Measurements from ENCODE around the gene RHBDF2. TPM values are rescaled to one million over a fixed set of nuclear protein-coding genes. Genes with fewer than 3 reads are reported as not detected.
A peak's percentile ranks its signal among the peaks of the same experiment; 100 is the strongest.

The RHBDF2 gene
- total RNA-seq, 1 experiment from 2014 or later: 52.3 TPM

DNA sequence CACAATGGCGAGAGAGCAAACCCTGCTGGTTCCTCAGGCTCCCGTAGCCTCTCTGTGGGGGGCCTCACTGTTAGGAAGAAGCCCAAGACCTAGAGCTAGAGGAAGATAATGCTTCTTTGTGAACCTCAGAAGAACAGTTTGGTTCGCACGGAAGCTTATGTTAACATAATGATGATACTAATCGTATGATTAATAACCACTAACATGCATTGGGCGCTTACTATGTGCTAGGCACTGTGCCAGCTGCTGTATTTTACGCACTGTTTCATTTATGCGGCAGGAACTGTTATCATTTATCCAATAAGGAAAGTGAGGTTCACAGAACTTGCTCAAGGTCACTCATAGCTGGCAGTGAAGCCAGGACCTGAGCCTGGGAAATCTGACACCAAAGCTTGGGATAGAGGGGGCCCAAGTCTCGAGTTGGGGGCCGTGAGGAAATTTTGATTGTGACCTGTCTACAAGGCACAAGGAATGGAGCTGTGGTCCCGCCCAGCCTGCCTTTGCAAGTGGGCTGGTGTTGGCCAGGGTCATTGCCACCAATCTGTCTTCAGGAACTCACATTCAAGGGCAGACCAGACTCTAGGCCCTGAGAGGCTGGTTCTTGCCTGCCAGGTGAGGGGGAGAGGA, 45.4 kb upstream of the RHBDF2 start:
- Histone ChIP-seq H4K20me1 (ENCODE audit: low read length) (no peaks in the 10 kb centered on the region), H3K4me3 (ENCODE audit: low read length) (peak overlapping the region; percentile 22; the same call in 1 of the 2 replicates), H3K9me3 (ENCODE audit: low read length) (no peaks in the 10 kb centered on the region), H3K4me1 (ENCODE audit: insufficient read depth, low read length) (peaks cover 35% of the 10 kb centered on the region), H3K9ac (ENCODE audit: low read length) (peak overlapping the region; percentile 90), H3K9me2 (replicated peaks; ENCODE audit: low read length) (no peaks in the 10 kb centered on the region), H2AFZ (ENCODE audit: low read length) (no peak overlapping the region), H3K79me2 (ENCODE audit: low read length) (no peaks in the 10 kb centered on the region), H3F3A (ENCODE audit: low read length, unreplicated experiment) (no peaks in the 10 kb centered on the region), H3K27ac (ENCODE audit: low read length) (peak overlapping the region; percentile 97), H3K4me2 (ENCODE audit: low read length) (peak overlapping the region; percentile 74), H3K36me3 (ENCODE audit: low read depth, low read length) (no peaks in the 10 kb centered on the region), H3K27me3 (ENCODE audit: low read length) (no peaks in the 10 kb centered on the region)
- BruUV-seq (replicated peaks): no TSS peak
- ChIA-PET CTCF (interaction anchor here (0.5 to 2.4 kb wide), 12 partner anchors 11 to 84 kb away, joined by 3 to 23 read pairs (median 4); partner anchors contain the start of gene ST6GALNAC2), POLR2A (ENCODE audit: unreplicated experiment) (interaction anchor here (0.9 to 1.4 kb wide), 2 partner anchors 10 to 17 kb away, joined by 5 to 9 read pairs; no protein-coding TSS in a partner anchor)
- TF ChIP-seq EZH2phosphoT487 (IDR thresholded peaks at IDR 0.05; ENCODE audit: borderline replicate concordance, low read length) (no peak), EZH2 (IDR thresholded peaks at IDR 0.05; ENCODE audit: low read length, unreplicated experiment) (no peak)
- TF ChIP-seq, protein P1, sequence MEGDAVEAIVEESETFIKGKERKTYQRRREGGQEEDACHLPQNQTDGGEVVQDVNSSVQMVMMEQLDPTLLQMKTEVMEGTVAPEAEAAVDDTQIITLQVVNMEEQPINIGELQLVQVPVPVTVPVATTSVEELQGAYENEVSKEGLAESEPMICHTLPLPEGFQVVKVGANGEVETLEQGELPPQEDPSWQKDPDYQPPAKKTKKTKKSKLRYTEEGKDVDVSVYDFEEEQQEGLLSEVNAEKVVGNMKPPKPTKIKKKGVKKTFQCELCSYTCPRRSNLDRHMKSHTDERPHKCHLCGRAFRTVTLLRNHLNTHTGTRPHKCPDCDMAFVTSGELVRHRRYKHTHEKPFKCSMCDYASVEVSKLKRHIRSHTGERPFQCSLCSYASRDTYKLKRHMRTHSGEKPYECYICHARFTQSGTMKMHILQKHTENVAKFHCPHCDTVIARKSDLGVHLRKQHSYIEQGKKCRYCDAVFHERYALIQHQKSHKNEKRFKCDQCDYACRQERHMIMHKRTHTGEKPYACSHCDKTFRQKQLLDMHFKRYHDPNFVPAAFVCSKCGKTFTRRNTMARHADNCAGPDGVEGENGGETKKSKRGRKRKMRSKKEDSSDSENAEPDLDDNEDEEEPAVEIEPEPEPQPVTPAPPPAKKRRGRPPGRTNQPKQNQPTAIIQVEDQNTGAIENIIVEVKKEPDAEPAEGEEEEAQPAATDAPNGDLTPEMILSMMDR (conservative IDR thresholded peaks at IDR 0.05; ENCODE audit: low read depth, low read length): no peak
- intact Hi-C loops (cut with micrococcal nuclease): loop anchor here (1.0 kb wide), 3 partner anchors 11 to 23 kb away; no protein-coding TSS in a partner anchor
- peak; percentile 99 for DNase-seq
- ATAC-seq: peak; percentile 76

DNA sequence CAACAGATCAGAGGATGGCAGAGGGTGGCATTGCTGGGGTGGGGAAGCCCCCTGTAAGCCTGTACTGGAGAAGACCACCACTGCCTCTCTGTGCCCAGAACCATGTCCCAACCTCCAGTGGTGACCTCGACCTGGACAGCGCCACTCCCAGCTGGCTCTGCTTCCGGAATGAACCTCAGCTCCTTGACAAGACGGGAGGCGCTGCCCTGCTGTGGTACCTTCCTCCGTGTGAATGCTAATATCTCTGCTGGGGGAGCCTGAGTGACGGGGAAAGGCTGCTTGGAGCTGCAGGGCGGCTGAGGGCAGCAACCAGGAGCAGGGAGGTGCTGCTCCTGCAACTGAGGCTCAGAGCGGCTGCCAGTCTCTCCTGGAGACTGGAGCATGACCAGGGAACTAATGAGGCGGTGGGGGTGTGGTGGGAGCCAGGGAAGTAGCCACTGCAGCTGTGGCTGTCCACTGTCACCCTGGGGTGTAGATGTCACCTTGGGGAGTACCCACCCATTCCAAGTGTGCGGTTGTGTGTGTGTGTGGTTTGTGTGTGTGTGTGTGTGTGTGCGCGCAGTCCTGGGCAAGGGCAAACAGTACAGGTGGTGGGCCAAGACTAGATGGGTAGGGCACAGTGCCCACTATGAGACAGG, 44.8 kb upstream of the RHBDF2 start:
- BruUV-seq (replicated peaks): TSS peak; percentile 26
- no peaks in the 10 kb centered on the region for H3K36me3 ChIP-seq (ENCODE audit: low read depth, low read length)
- CTCF ChIA-PET: interaction anchor here (0.6 to 2.4 kb wide), 9 partner anchors 11 to 735 kb away, joined by 3 to 23 read pairs (median 6); partner anchors contain the start of gene ST6GALNAC2
- H3K9ac ChIP-seq (ENCODE audit: low read length): peak overlapping the region; percentile 78
- POLR2A ChIA-PET (ENCODE audit: unreplicated experiment): interaction anchor here (0.9 to 1.4 kb wide), 2 partner anchors 11 to 17 kb away, joined by 5 to 9 read pairs; no protein-coding TSS in a partner anchor
- peaks cover 34% of the 10 kb centered on the region for H3K4me1 ChIP-seq (ENCODE audit: insufficient read depth, low read length)
- no peaks in the 10 kb centered on the region for H4K20me1 ChIP-seq (ENCODE audit: low read length)
- H3K4me3 ChIP-seq (ENCODE audit: low read length): peak overlapping the region; percentile 1; the same call in 1 of the 2 replicates
- no peaks in the 10 kb centered on the region for H3F3A ChIP-seq (ENCODE audit: low read length, unreplicated experiment)
- no peak overlapping the region for H2AFZ ChIP-seq (ENCODE audit: low read length)
- ATAC-seq: peak; percentile 1
- TF ChIP-seq, protein P1 (conservative IDR thresholded peaks at IDR 0.05; ENCODE audit: low read depth, low read length): no peak; the same call in 1 of the 2 replicates
- TF ChIP-seq EZH2phosphoT487 (IDR thresholded peaks at IDR 0.05; ENCODE audit: borderline replicate concordance, low read length): no peak
- no peak for TF ChIP-seq EZH2 (IDR thresholded peaks at IDR 0.05; ENCODE audit: low read length, unreplicated experiment)
- H3K9me2 ChIP-seq (replicated peaks; ENCODE audit: low read length): no peaks in the 10 kb centered on the region
- H3K4me2 ChIP-seq (ENCODE audit: low read length): peak overlapping the region; percentile 48
- H3K79me2 ChIP-seq (ENCODE audit: low read length): no peaks in the 10 kb centered on the region
- no peaks in the 10 kb centered on the region for H3K9me3 ChIP-seq (ENCODE audit: low read length)
- H3K27me3 ChIP-seq (ENCODE audit: low read length): no peaks in the 10 kb centered on the region
- intact Hi-C loops (cut with micrococcal nuclease): loop anchor here (1.0 kb wide), 2 partner anchors 11 to 19 kb away; no protein-coding TSS in a partner anchor
- H3K27ac ChIP-seq (ENCODE audit: low read length): peak overlapping the region; percentile 97
- DNase-seq: no peak
